Caco-2 (cell line): ENCODE measurements around the gene PAFAH1B2. TPM values are rescaled to one million over a fixed set of nuclear protein-coding genes. Genes with fewer than 3 reads are reported as not detected.

ENCODE experiments used
- Bru-seq: library from RNA; stranded (reverse); fragments of 400-500 nt; gene quantifications from one replicate; lab custom pipeline; 2021; lab: Mats Ljungman, UMichigan
- BruChase-seq, 2 experiments: library from RNA; stranded (reverse); fragments of 400-500 nt; gene quantifications; one replicate each; lab custom pipeline; 2021; lab: Mats Ljungman, UMichigan
- BruUV-seq: library from RNA; stranded (reverse); fragments of 400-500 nt; replicated peaks from 2 replicates; lab custom pipeline; 2021; lab: Mats Ljungman, UMichigan
- CTCF ChIA-PET: fragments of 300-600 bp; sonication (Branson Sonifier 250); formaldehyde crosslinking; loops from one replicate; lab custom pipeline; 2022; ENCODE audit warnings: antibody characterized with exemption; lab: Charles Lee
- POLR2A ChIA-PET: fragments of 300-600 bp; sonication (Branson Sonifier 250); formaldehyde crosslinking; loops from one replicate; lab custom pipeline; 2022; ENCODE audit warnings: antibody characterized with exemption; lab: Charles Lee
- DNase-seq, 2 experiments: peaks; one replicate each; pipeline versions ENCODE4 v3.0.0 to v3.0.0-alpha.2; 2020 to 2022
- H3K27me3 ChIP-seq: replicated peaks from 2 replicates; pipeline ENCODE4 v1.6.0; 2011; ENCODE audit warnings: low read length; ENCODE audit not compliant: control insufficient read depth, insufficient read depth
- H3K36me3 ChIP-seq: 2 replicates; pipeline ENCODE4 v1.5.1; 2011; ENCODE audit warnings: low read length; ENCODE audit not compliant: control insufficient read depth, insufficient read depth
- H3K4me1 ChIP-seq: fragments of 250-450 bp; sonication (Bioruptor Pico); 2 replicates; pipeline ENCODE4 v1.5.1; 2020; ENCODE audit warnings: mild to moderate bottlenecking
- H3K4me3 ChIP-seq: 2 replicates; pipeline ENCODE4 v1.5.1; 2011; ENCODE audit warnings: low read depth, mild to moderate bottlenecking, control low read depth, low read length
- H3K9me3 ChIP-seq: fragments of 250-450 bp; sonication (Bioruptor Pico); 2 replicates; pipeline ENCODE4 v1.5.1; 2020; ENCODE audit warnings: mild to moderate bottlenecking, moderate library complexity
- H3K27ac Mint-ChIP-seq: one replicate; pipeline ENCODE4 v1.8.0; 2022; ENCODE audit warnings: mixed read lengths; ENCODE audit not compliant: unreplicated experiment
- H3K27me3 Mint-ChIP-seq: one replicate; pipeline ENCODE4 v1.8.0; 2022; ENCODE audit warnings: mixed read lengths; ENCODE audit not compliant: insufficient read depth, unreplicated experiment
- H3K36me3 Mint-ChIP-seq: one replicate; pipeline ENCODE4 v1.8.0; 2022; ENCODE audit warnings: mild to moderate bottlenecking, mixed read lengths; ENCODE audit not compliant: insufficient read depth, unreplicated experiment
- H3K4me1 Mint-ChIP-seq: one replicate; pipeline ENCODE4 v1.8.0; 2022; ENCODE audit warnings: low read depth, mixed read lengths; ENCODE audit not compliant: unreplicated experiment
- H3K4me3 Mint-ChIP-seq: one replicate; pipeline ENCODE4 v1.8.0; 2022; ENCODE audit warnings: mild to moderate bottlenecking, moderate library complexity, mixed read lengths; ENCODE audit not compliant: unreplicated experiment
- H3K9me3 Mint-ChIP-seq: one replicate; pipeline ENCODE4 v1.8.0; 2022; ENCODE audit warnings: mixed read lengths; ENCODE audit not compliant: unreplicated experiment
- CTCF ChIP-seq, 2 experiments: fragments of 200-600 bp in 1 of 2; IDR thresholded peaks; 1 replicate in 1 of 2; 2 replicates in 1 of 2; pipeline versions ENCODE4 v1.5.1 to v1.8.0; 2011 to 2022; ENCODE audit warnings: antibody characterized with exemption in 1 of 2, control low read depth in 1 of 2, inconsistent platforms in 1 of 2, low read depth in 1 of 2, low read length in 1 of 2, mild to moderate bottlenecking in 1 of 2, moderate library complexity in 1 of 2; ENCODE audit not compliant: insufficient read depth in 1 of 2, severe bottlenecking in 1 of 2, unreplicated experiment in 1 of 2
- intact Hi-C: fragments of 100-400 bp; cut with micrococcal nuclease; formaldehyde crosslinking; loops from one replicate; pipeline ENCODE4 v1.10.0; 2022; ENCODE audit not compliant: unreplicated experiment
- long read RNA-seq: library from polyadenylated mRNA; stranded (forward); transcript quantifications from one replicate; pipeline ENCODE4 v2.0.0, GENCODE V29; 2022
- total RNA-seq: library from RNA; stranded (reverse); gene quantifications from 2 replicates; pipeline ENCODE4 v1.2.3, GENCODE V29; 2022

Gene PAFAH1B2
- 167 and 168 TPM in 2 replicates for total RNA-seq
- percentile 96 among the genes with signal in this experiment for Bru-seq, nascent RNA
- percentile 99 among the genes with signal in this experiment for BruChase-seq, experiment 1, labeled RNA remaining after a 2-hour chase
- percentile 98 among the genes with signal in this experiment for BruChase-seq, experiment 2, labeled RNA remaining after a 6-hour chase
- long read RNA-seq, full-length matches to known transcripts = 51 of 83 reads
- long read RNA-seq, partial matches to known transcripts = 1 of 83 reads
- long read RNA-seq, other reads (novel, unspliced or antisense) = 31 of 83 reads

GRCh38 chr11:117143871-117144476 lies at the start of gene PAFAH1B2:
PAFAH1B2 (plus strand) TSS chr11:117144287; CDS start chr11:117152448, 8,161 bp downstream.
- Histone ChIP-seq H3K4me1 (peaks cover 6% of the 10 kb centered on the region; the same call in 1 of the 2 replicates), H3K4me3 (peak within 1 kb of the TSS; percentile 89), H3K36me3 (peaks cover 4% of the 10 kb centered on the region; the same call in 1 of the 2 replicates), H3K9me3 (no peaks in the 10 kb centered on the region), H3K27me3 (no peaks in the 10 kb centered on the region)
- BruUV-seq = no TSS peak
- H3K27ac Mint-ChIP-seq = peak within 1 kb of the TSS; percentile 95
- no peaks in the 10 kb centered on the region for H3K27me3 Mint-ChIP-seq
- peaks cover 56% of the 10 kb centered on the region for H3K36me3 Mint-ChIP-seq
- ChIA-PET CTCF (interaction anchor here (0.6 to 3.0 kb wide), 12 partner anchors 11 to 1550 kb away, joined by 3 to 14 read pairs (median 4); partner anchors contain the start of genes APOA1, PCSK7 and SIDT2), POLR2A (interaction anchor here (0.5 to 2.4 kb wide), 12 partner anchors 15 to 371 kb away, joined by 3 to 21 read pairs (median 8); partner anchors contain the start of genes CEP164, SIDT2, SIK3 and TAGLN)
- intact Hi-C loops = loop anchor here (1.0 kb wide), 1 partner anchor 34 kb away; the partner anchor contains the start of gene SIDT2
- H3K4me3 Mint-ChIP-seq = peak within 1 kb of the TSS; percentile 98
- H3K9me3 Mint-ChIP-seq = no peaks in the 10 kb centered on the region
- peak; percentile 98 to 99 for DNase-seq
- no peak for TF ChIP-seq CTCF (IDR thresholded peaks at IDR 0.05; ENCODE audit: insufficient read depth in 1 of 2, low read depth in 1 of 2, low read length in 1 of 2, severe bottlenecking in 1 of 2, unreplicated experiment in 1 of 2)
- peaks cover 6% of the 10 kb centered on the region for H3K4me1 Mint-ChIP-seq

GRCh38 chr11:117094776-117095175 lies 49.3 kb upstream of the PAFAH1B2 start:
- Mint-ChIP-seq H3K4me3 (peak overlapping the region; percentile 77), H3K27me3 (no peaks in the 10 kb centered on the region), H3K4me1 (peaks cover 71% of the 10 kb centered on the region), H3K9me3 (peaks cover 11% of the 10 kb centered on the region), H3K27ac (no peak overlapping the region), H3K36me3 (peaks cover 41% of the 10 kb centered on the region)
- TF ChIP-seq CTCF (IDR thresholded peaks at IDR 0.05; ENCODE audit: insufficient read depth in 1 of 2, low read depth in 1 of 2, low read length in 1 of 2, severe bottlenecking in 1 of 2, unreplicated experiment in 1 of 2) = no peak
- intact Hi-C loops = loop anchor here (1.0 to 5.0 kb wide), 3 partner anchors 7 to 307 kb away; partner anchors contain the start of gene ZPR1
- H3K4me1 ChIP-seq = peaks cover 70% of the 10 kb centered on the region
- ChIA-PET CTCF (interaction anchor here (0.6 to 1.0 kb wide), 3 partner anchors 18 to 304 kb away, joined by 3 read pairs; no protein-coding TSS in a partner anchor), POLR2A (interaction anchor here (0.5 to 0.6 kb wide), 2 partner anchors 173 to 177 kb away, joined by 4 to 7 read pairs; no protein-coding TSS in a partner anchor)
- no peak overlapping the region for H3K4me3 ChIP-seq
- no peak for DNase-seq
- 0 out of 2 replicates have a peak, but pooled peaks cover 3% of the 10 kb centered on the region for H3K36me3 ChIP-seq
- no peaks in the 10 kb centered on the region for H3K9me3 ChIP-seq
- H3K27me3 ChIP-seq = no peaks in the 10 kb centered on the region
- no TSS peak for BruUV-seq
